Pulmonary artery endothelial cell (primary cell): ENCODE results near the gene LAMA5. TPM values are rescaled to one million over a fixed set of nuclear protein-coding genes. Genes with fewer than 3 reads are reported as not detected.
A peak's percentile ranks its signal among the peaks of the same experiment; 100 is the strongest.

Experiments
- DNase-seq: peaks from one replicate; pipeline ENCODE4 v3.0.0-alpha.2; 2011; ENCODE audit warnings: low read depth, low spot score
- total RNA-seq: library from RNA; depleted of rRNA; stranded (reverse); fragments of >200 nt; gene quantifications from 2 replicates; pipeline ENCODE4 v1.2.3, GENCODE V29; 2014

LAMA5 gene, protein sequence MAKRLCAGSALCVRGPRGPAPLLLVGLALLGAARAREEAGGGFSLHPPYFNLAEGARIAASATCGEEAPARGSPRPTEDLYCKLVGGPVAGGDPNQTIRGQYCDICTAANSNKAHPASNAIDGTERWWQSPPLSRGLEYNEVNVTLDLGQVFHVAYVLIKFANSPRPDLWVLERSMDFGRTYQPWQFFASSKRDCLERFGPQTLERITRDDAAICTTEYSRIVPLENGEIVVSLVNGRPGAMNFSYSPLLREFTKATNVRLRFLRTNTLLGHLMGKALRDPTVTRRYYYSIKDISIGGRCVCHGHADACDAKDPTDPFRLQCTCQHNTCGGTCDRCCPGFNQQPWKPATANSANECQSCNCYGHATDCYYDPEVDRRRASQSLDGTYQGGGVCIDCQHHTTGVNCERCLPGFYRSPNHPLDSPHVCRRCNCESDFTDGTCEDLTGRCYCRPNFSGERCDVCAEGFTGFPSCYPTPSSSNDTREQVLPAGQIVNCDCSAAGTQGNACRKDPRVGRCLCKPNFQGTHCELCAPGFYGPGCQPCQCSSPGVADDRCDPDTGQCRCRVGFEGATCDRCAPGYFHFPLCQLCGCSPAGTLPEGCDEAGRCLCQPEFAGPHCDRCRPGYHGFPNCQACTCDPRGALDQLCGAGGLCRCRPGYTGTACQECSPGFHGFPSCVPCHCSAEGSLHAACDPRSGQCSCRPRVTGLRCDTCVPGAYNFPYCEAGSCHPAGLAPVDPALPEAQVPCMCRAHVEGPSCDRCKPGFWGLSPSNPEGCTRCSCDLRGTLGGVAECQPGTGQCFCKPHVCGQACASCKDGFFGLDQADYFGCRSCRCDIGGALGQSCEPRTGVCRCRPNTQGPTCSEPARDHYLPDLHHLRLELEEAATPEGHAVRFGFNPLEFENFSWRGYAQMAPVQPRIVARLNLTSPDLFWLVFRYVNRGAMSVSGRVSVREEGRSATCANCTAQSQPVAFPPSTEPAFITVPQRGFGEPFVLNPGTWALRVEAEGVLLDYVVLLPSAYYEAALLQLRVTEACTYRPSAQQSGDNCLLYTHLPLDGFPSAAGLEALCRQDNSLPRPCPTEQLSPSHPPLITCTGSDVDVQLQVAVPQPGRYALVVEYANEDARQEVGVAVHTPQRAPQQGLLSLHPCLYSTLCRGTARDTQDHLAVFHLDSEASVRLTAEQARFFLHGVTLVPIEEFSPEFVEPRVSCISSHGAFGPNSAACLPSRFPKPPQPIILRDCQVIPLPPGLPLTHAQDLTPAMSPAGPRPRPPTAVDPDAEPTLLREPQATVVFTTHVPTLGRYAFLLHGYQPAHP (N-terminal part only)
- total RNA-seq: 54.0 and 60.6 TPM in 2 replicates

DNA sequence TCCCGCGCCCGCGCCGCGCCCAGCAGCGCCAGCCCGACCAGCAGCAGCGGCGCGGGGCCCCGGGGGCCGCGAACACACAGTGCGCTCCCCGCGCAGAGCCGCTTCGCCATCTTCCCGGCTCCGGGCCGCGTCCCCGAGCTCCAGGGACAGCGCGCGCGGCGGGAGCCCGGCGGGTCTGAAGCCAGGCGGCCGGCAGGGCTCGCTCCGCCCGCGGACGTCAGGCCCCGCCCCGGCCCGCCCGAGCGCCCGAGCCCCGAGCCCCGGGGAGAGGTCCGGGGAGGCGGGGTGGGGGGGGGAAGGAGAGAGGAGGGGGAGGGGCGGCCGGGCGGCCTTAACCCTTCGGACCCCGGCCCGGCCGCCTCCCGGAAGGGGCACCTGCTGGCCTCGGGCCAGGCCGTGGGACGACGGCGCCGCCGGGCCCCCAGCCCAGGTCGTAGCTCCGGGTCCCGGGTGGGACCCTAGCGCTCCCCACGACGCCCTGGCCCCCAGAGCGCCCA, at the start of gene LAMA5:
Gene LAMA5 (minus strand): TSS at position 177 of the 497 bp plus-strand sequence. CDS start 67 bp downstream, at position 110.
- no peak for DNase-seq

DNA sequence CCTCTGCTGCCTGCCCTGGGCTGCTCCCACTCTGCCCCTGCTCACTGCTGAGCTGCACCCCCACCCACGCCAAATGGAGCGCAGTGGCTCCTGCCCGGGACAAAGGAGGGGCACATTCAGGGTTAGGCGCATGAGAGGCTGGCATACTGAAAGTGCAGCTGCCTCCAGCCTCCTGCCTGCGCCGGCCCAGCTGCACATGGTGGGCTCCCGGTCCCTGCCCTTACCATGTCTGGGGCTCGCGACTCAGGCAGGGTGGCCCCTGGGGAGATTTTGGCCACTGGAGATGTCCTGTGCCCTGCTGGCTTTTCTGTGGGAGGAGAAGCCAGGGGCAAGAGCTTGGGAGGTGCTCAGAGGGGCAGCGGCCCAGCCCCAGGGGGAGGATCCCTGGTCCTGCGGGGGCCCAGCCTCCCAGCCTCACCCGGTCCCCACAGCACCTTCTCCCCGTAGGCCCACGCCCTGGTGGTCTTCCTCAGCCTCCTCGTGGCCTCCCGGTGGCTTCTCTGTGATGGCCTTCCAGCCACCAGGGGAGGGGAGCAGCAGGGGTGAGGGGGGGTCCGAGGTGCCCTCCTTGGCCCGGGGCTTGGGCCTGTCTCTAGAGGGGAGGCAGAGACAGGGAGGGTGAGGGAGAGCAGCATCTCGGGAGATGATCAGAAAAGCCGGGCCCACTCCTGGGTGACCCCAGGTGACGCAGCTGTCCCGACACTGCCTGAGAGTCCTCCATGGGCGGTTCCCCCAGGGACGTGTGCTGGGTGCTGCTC, 48.4 kb upstream of the LAMA5 start:
- DNase-seq: no peak

DNA sequence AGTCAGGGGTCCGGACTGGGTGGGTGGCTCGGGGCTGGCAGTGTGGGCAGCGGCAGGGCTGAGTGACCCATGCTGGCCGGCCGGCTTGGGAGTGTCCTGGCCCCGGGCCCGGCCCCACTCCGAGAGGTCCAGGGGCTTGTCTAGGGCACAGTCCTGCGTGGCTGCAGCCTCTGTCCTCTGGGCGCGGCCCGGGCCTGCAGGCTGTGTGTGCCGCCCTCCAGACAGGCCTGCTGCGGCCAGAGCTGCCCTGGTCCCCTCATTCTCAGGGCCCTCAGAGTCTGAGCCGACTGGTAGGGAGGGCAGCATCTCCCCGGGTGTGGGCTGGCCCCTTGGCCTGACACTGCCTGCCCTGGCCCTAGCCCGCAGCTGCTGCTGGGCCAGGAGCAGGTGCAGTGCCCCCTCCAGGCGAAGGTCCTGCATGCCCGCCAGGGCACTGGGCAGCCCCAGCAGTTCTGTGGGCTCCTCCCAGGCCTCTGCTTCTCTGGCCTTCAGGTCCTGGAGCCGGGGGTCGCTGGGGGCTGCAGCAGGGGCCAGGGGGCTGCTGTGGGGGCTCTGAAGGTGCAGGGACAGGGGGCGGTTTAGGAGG, 46.9 kb upstream of the LAMA5 start:
- DNase-seq: no peak

DNA sequence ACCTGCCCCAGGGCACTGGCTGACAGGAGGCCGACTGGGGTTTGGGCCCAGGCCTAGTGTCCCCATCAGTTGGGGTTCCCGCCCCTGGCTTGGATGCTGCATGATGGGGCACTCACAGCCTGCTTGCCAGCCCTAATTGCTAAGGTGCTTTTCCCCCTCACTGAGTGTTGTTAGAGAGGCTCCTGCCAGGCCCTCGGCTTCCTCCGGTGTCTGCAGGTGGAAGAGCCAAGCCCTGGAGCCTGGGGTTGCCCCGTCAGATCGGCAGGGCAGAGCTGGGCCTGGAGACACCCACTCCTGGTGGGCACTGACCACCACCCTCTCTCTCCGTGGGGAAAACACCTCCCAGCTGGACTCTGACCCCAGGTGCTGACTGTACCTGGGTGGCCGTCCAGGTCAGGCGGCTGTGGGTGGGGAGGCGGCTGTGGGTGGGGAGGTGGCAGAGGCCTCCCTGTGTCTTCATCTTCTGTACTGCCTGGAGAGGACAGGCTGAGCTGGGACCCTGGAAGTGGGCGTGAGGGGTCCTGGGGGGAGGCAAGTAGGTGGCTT, 46.0 kb upstream of the LAMA5 start:
- no peak for DNase-seq

DNA sequence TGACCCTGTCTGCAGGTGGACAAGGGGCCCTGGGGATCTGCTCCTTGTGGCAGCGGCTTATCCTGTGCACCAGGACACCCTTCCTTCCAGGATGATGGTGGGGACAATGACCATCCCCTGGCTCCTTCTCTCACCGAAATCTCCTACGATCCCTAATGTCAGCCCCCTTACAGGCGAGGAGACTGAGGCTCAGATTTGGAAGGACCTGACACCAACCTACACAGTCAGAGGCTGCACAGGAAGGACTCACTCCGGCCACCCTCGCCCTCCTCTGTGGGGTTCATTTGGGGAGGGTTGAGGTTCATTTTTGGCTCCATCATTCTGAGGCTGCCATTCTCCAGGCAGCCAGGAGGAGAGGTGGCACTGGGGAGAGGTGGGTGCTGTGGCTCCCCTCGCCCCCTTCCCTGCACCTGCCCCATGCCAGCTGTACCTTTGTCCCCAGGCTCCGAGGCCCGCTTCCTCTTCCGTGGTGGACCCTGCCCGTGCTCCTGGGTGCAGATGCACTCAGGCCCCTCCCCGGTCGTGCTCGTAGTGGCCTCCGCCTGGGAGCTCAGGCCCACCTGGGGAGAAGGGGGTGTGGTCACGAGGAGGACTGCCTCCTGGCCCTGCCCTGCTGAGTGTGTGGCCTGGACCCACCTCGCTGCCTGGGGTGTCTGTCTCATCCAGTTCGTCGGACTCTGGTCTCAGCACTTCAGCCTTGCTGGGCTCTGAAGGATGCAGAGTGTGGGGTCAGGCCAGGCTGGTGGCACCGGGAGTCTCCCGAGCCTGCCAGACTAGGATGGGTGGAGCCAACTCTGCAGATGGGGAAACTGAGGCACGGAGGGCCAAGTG, 45.3 kb upstream of the LAMA5 start:
- DNase-seq: no peak

DNA sequence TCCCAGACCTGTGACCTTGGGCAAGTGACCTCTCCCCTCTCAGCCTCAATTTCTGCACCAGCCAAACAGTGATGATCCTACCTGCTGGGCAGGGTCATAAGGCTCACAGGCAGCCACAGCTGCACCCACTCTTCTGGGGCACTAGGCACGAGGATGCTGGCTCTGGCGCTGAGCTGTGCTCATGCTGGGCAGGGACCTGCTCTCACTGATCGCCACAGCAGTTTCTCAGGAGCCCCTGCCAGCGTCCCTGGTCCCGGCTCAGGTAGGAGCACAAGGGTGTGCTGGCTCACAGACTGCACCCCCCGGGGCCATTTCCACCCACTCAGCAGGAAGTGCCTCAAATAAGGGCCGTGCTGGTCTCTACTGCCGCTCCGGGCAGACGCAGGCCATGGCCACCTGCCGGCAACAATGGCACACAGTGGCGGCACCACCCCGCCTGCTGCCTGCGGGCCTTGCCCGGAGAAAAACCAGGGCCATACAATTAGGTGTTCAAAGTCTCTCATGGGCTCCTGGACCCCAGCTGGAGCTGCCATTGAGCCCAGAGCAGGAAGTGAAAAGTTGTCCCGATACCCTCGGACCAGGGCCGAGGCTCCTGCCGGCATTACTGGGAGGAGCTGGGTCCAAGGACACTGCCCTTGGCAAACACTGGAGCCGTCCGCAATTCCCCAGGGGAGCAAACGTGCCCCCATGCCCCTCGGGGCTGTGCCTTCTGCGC, 44.5 kb upstream of the LAMA5 start:
- no peak for DNase-seq

DNA sequence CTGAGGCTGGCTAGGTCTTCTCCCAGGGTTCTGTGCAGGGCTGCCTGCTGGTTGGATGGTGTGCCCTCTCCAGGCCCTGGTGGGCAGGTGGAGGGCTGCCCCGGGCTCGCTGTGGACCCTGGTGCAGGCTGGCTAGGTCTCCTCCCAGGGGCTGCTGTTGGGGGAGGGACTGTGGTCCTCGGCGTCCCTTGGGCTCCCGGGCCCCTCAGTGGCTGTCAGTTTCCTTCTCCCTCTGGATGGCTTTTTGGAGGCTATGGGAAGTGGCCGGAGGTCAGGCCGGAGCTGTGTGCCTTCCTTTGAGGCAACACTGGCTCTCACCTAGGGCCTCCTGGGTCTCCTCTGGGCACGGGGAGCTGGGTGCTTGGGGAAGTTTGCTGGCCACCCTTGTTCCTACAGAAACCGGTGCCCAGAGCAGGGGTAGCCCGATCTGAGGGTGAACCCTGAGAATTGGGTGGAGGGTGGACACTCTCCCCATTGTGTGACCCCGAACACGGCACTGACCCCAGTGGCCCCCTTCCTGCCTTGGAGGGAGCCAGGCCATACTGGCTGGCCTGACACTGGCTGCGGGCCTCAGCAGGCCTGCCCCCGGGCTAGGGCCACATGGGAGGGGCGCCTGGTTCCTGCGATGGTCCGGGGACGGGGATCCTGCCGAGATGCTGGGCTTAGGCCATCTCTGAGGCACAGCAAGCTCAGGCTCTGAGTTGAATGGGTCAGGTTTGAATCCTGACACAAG, 43.8 kb upstream of the LAMA5 start:
- no peak for DNase-seq

DNA sequence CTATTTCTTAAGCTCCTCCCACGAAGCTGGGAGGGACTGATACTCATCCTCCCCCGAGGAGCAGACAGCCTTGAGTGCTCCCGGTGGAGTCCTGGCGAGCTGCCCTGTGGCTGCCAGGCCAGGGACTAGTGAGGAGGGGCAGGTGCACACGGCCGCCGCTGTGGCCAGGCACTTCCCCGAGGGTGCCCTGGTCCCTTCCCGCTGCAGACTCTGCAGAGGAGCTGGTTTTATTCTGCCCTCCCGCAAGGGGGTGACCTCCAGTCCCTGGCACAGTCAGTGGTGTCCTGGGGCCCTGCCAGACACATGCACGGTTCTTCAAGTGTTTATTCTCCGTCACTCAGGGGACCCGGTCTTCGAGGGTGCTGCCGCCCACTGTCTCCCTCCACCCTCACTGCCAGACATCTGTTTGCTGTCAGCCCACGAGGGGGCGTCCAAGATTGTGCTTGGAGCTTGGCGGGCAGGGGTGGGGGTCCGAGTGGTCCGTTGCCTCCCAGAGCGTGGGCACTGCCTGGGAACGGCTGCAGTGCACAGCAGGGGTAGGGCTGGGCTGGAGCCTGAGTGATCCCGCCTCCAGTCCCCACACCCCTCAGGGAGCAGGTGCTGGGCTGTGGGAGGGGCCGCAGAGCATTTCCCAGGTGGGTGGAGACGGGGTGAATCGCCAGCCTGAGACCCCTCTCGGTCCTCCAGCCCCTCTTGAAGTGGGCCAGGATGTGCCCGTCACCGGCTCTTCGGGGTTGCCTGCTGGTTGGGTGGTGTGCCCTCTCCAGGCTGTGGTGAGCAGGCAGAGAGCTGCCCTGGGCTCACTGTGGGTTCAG, 43.0 kb upstream of the LAMA5 start:
- DNase-seq: no peak

DNA sequence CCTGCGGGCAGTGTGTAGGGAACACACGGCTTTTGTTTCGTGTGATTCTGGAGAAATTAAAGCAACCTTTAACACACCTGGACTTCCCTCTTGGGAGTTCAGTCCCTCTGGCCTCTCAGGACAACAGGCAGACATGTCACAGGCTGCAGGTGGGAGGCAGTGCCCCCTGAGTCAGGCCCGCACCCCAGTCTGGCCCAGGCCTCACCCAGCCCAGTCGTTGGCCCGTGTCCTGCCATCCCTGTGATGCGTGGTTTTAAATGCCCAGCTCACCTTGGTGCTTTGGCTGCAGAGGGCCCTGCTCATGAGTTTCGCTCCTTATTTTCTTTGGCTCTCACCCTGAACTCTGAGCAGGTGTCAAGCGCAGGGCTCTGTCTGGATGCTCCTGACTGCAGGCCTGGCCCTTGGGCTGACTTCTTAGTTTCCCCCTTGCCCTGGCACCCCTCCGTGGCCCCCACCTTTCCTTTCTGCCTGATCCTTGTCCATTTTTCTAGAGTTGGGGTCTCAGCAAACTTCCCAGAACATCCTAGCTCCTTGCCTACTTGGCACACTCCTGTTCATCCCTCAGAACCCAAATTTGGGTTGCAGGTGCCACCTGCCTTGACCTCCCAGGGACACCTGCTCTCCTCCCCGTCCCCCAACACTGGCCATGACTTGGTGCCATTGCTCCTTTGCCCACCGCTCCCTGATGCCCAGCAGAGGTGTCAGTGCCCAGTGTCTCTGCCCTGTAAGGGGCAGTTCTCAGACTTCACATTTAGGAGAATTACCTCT, 42.2 kb upstream of the LAMA5 start:
- DNase-seq: no peak

DNA sequence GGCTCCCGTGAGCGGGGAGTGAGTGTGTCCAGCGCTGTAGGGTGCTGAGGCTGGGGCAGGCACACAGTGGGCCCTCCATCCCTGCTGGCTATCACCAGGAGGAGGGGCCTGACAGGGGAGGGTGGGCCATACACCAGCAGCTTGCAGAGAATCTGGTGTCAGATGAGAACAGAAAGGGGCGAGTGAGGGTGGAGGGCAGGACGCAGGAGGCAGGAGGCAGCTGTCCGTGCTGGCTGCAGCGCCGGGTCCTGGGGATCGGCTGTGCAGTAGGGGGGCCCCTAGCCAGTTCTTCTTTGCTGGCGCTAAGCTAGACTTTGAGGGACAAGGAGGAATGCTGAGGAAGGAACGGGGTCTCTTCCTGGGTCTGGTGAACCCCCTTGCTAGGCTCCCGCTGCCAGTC, 41.5 kb upstream of the LAMA5 start:
- DNase-seq: no peak

DNA sequence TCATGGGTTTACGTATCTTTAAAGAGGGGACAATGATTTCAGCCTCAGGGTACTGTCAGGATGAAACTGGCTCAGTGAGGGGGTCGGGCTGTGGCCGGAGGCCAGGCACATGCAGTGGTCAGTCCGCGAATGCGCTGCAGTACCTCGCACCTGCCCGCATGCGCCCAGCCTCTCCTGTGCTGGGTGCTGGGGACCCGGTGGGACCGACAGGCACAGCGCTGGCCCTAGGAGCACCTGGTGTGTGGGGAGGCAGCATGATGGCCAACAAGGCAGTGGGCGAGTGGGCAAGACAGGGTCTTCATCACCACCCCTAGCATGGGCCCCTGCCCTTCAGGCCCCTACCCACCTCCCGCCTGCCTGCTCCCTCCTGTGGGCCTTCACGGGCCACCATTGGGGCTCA, 40.9 kb upstream of the LAMA5 start:
- no peak for DNase-seq

DNA sequence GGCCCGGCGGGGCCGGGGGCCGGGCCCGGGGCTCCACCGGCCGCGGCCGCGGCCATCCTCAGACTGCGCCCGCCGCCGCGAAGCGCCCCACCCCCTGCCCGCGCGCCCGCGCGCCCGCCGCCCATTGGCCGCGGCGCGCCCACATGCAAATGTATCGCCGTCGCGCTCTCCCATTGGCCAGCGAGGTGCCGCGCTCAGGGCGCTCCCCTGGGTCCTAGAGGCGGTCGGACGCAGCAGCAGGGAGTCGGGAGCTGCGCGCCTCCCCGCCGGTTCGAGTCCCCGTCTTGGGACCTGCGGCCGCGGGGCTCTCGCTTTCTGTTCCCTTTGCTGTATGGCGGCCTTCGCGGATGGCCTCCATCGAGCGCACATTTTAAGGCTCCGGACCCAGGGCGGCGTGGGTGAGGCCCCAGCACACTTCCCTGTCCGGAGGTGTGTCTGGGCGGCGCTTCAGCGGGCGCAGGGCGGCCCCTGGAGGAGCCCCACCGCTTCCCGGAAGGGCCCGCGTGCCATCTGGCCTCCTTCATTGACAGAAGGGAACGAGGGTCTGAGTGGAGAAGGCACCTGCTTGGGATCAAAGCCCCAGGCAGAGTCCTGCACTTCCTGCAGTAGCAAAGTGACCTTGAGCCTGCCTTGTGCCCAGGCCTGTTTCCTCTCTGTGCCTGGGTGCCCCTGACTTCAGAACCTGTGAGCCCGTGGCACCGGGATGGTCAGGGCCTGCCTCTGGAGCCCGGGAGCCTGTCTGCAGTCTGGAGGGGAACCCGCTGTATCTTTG, 40.3 kb upstream of the LAMA5 start, which contains the start of gene CABLES2:
Gene CABLES2 (minus strand): TSS at position 65 of the 772 bp plus-strand sequence. CDS start 9 bp downstream, at position 56.
- DNase-seq: peak; percentile 73

DNA sequence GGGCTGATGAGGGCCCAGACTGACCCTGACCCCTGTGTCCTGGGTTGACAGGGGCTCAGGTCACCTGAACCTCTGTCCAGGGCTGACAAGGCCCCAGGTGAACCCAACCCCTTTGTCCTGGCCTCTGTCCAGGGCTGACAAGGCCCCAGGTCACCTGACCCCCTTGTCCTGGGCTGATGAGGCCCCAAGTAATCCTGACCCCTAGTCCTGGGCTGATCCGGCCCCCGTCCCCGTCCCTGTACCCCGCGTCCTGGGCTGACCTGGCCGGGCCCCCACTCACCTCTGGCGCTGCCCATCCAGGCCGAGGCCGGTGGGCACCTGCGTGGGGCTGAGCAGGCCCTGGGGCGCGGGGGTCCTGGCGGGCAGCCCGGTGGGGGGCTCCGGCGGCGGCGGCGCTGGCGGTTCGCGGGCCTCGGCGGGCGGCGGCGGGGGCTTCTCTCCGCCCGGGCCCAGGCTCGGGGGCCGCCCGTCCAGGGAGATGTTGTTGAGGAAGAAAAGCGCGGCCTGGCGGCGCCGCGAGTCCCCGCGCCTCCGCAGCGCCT, 39.6 kb upstream of the LAMA5 start:
- no peak for DNase-seq

DNA sequence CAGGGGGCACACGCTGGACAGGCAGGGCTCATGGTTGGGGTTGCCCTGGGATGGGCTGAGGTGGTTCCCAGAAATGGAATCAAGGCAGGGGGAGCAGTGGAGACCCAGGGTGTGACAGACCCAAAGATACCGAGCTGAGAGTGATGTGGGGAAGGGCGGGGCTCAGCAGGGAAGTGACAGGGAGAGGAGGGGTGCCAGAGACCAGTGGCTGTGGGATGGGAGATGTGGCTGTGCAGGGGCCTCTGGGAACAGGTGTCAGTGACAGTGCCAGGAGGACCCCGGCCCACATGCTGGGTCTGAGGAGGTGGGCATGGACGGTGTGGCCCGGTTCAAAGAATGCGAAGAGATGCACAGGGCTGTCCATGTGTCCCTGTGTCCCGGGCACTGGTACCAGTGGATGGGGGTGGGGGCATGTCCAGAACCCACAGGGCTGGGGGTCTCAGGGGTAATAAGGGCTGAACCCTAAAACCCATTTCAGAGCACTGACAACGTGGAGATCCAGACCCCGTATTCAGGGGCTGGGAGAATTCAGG, 38.9 kb upstream of the LAMA5 start:
- DNase-seq: no peak
